PC-3 (cell line): ENCODE results near the gene MRPL20. TPM values are rescaled to one million over a fixed set of nuclear protein-coding genes. Genes with fewer than 3 reads are reported as not detected.

Experiments used
- ATAC-seq: fragments of 200-7000 bp; cut with Tn5 transposase; 2 replicates; pipeline ENCODE4 v1.9.1; 2020; ENCODE audit warnings: mild to moderate bottlenecking, moderate library complexity
- BruUV-seq: library from RNA; stranded (reverse); fragments of 400-500 nt; replicated peaks from 2 replicates; lab custom pipeline; 2021; lab: Mats Ljungman, UMichigan
- CTCF ChIA-PET: fragments of 300-600 bp; sonication (Branson Sonifier 250); formaldehyde crosslinking; loops from one replicate; lab custom pipeline; 2022; ENCODE audit warnings: antibody characterized with exemption; lab: Charles Lee
- POLR2A ChIA-PET: fragments of 300-600 bp; sonication (Branson Sonifier 250); formaldehyde crosslinking; loops from one replicate; lab custom pipeline; 2022; ENCODE audit warnings: antibody characterized with exemption; ENCODE audit not compliant: unreplicated experiment; lab: Charles Lee
- DNase-seq: peaks from one replicate; pipeline ENCODE4 v3.0.0-alpha.2; 2015
- H2AFZ ChIP-seq: fragments of 300-600 bp; sonication (generic); 2 replicates; pipeline ENCODE4 v1.6.0; 2016; ENCODE audit warnings: antibody characterized with exemption, low read length
- H3F3A ChIP-seq: fragments of 300-600 bp; sonication (generic); one replicate; pipeline ENCODE4 v1.6.0; 2017; ENCODE audit warnings: antibody characterized with exemption, low read length, control low read depth, mild to moderate bottlenecking; ENCODE audit not compliant: unreplicated experiment
- H3K27ac ChIP-seq: fragments of 300-600 bp; sonication (generic); 2 replicates; pipeline ENCODE4 v1.5.1; 2016; ENCODE audit warnings: mild to moderate bottlenecking, low read length
- H3K27me3 ChIP-seq: fragments of 300-600 bp; sonication (generic); 2 replicates; pipeline ENCODE4 v1.6.1; 2016; ENCODE audit warnings: low read length, mixed read lengths
- H3K36me3 ChIP-seq: fragments of 300-600 bp; sonication (generic); 2 replicates; pipeline ENCODE4 v1.6.1; 2016; ENCODE audit warnings: low read depth, mixed run types, low read length, mixed read lengths
- H3K4me1 ChIP-seq: fragments of 300-600 bp; sonication (generic); 2 replicates; pipeline ENCODE4 v1.5.1; 2016; ENCODE audit warnings: low read length; ENCODE audit not compliant: insufficient read depth
- H3K4me2 ChIP-seq: fragments of 300-600 bp; sonication (generic); 2 replicates; pipeline ENCODE4 v1.6.0; 2016; ENCODE audit warnings: low read length
- H3K4me3 ChIP-seq: fragments of 300-600 bp; sonication (generic); 2 replicates; pipeline ENCODE4 v1.5.1; 2016; ENCODE audit warnings: mild to moderate bottlenecking, low read length, mixed read lengths
- H3K79me2 ChIP-seq: fragments of 300-600 bp; sonication (generic); 2 replicates; pipeline ENCODE4 v1.6.1; 2017; ENCODE audit warnings: low read length, mixed read lengths
- H3K9ac ChIP-seq: fragments of 300-600 bp; sonication (generic); 2 replicates; pipeline ENCODE4 v1.6.0; 2016; ENCODE audit warnings: mild to moderate bottlenecking, low read length
- H3K9me2 ChIP-seq: fragments of 300-600 bp; sonication (generic); replicated peaks from 2 replicates; pipeline ENCODE4 v1.6.1; 2016; ENCODE audit warnings: mixed run types, low read length, mixed read lengths
- H3K9me3 ChIP-seq: fragments of 300-600 bp; sonication (generic); 2 replicates; pipeline ENCODE4 v1.6.1; 2016; ENCODE audit warnings: low read length, mixed read lengths
- H4K20me1 ChIP-seq: fragments of 300-600 bp; sonication (generic); 2 replicates; pipeline ENCODE4 v1.6.1; 2016; ENCODE audit warnings: low read length, mixed read lengths
- EZH2 ChIP-seq: fragments of 300-600 bp; sonication (generic); IDR thresholded peaks from one replicate; pipeline ENCODE4 v1.6.1; 2017; ENCODE audit warnings: antibody characterized with exemption, mild to moderate bottlenecking, low read length; ENCODE audit not compliant: unreplicated experiment
- EZH2phosphoT487 ChIP-seq: fragments of 300-600 bp; sonication (generic); IDR thresholded peaks from 2 replicates; pipeline ENCODE4 v1.6.1; 2018; ENCODE audit warnings: mild to moderate bottlenecking, antibody characterized with exemption, low read length, borderline replicate concordance
- intact Hi-C: fragments of 100-400 bp; cut with micrococcal nuclease; formaldehyde crosslinking; loops from 2 replicates; pipeline ENCODE4 v1.9.0; 2023
- total RNA-seq: library from RNA; depleted of rRNA; stranded (reverse); fragments of >200 nt; gene quantifications from 2 replicates; pipeline ENCODE4 v1.2.3, GENCODE V29; 2014
- TF ChIP-seq, protein P1 (sequence below): fragments of 300-600 bp; sonication (generic); conservative IDR thresholded peaks from 2 replicates; pipeline ENCODE4 v1.5.1; 2017; ENCODE audit warnings: antibody characterized with exemption, low read depth, mild to moderate bottlenecking, low read length

MRPL20 gene
- total RNA-seq, 1 experiment from 2014 or later, result 506 TPM

DNA sequence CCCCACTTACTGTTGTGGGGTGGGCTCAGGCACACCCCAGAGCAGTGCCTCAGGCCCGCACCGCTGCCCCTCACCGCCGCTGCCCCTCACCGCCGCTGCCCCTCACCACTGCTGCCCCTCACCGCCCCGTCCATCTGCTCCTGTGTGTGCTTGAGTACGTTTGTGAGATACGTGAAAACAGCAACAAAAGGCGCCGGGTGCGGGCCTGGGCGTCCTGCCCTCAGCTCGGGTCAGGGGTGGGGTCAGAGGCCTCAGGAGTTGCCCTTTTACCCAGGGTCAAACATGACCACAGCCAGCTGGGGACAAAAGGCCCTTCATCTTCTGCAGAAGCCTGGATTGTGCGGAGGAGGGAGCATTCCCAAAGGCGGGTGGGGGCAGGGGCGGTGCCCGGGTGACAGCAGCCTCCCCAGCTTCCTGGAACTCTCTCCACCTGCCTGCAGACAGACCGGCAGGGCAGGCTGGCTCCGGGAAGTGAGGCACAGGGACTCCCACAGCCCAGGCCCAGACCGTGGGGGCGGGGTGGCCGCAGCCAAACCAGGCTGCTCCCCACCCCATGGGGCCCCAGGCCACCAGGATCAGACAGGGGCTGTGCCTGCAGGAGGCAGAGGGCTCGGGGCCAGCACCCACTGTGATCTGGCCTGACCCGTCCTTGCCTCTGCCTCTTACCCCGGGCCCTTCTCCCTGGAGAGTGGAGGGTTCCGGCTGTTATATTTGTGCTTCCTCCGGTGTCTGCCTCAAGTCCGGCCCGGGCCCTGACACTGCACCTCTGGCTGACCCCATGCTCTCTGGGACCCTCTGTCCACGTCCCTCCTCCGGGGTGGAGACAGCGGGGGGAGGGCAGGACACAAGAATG, 26.1 kb upstream of the MRPL20 start:
- Histone ChIP-seq H3K9me3 (no peaks in the 10 kb centered on the region), H3K4me3 (peak overlapping the region; percentile 40), H3F3A (peaks cover 4% of the 10 kb centered on the region), H3K4me1 (peaks cover 48% of the 10 kb centered on the region), H3K9me2 (no peaks in the 10 kb centered on the region), H3K36me3 (no peaks in the 10 kb centered on the region), H2AFZ (peak overlapping the region; percentile 58; the same call in 1 of the 2 replicates), H3K27me3 (no peaks in the 10 kb centered on the region), H3K9ac (peak overlapping the region; percentile 73), H3K4me2 (peak overlapping the region; percentile 78), H4K20me1 (no peaks in the 10 kb centered on the region), H3K27ac (peak overlapping the region; percentile 89), H3K79me2 (peaks cover 13% of the 10 kb centered on the region)
- DNase-seq (peak; percentile 96), ATAC-seq (peak; percentile 59)
- BruUV-seq, result no TSS peak
- POLR2A ChIA-PET, result interaction anchor here (0.6 kb wide), 2 partner anchors 25 to 223 kb away, joined by 3 to 6 read pairs; no protein-coding TSS in a partner anchor
- no peak for TF ChIP-seq EZH2
- TF ChIP-seq, protein P1, sequence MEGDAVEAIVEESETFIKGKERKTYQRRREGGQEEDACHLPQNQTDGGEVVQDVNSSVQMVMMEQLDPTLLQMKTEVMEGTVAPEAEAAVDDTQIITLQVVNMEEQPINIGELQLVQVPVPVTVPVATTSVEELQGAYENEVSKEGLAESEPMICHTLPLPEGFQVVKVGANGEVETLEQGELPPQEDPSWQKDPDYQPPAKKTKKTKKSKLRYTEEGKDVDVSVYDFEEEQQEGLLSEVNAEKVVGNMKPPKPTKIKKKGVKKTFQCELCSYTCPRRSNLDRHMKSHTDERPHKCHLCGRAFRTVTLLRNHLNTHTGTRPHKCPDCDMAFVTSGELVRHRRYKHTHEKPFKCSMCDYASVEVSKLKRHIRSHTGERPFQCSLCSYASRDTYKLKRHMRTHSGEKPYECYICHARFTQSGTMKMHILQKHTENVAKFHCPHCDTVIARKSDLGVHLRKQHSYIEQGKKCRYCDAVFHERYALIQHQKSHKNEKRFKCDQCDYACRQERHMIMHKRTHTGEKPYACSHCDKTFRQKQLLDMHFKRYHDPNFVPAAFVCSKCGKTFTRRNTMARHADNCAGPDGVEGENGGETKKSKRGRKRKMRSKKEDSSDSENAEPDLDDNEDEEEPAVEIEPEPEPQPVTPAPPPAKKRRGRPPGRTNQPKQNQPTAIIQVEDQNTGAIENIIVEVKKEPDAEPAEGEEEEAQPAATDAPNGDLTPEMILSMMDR, result no peak
- no peak for TF ChIP-seq EZH2phosphoT487
- intact Hi-C loops, result no loop called here
- CTCF ChIA-PET, result no interaction called here

DNA sequence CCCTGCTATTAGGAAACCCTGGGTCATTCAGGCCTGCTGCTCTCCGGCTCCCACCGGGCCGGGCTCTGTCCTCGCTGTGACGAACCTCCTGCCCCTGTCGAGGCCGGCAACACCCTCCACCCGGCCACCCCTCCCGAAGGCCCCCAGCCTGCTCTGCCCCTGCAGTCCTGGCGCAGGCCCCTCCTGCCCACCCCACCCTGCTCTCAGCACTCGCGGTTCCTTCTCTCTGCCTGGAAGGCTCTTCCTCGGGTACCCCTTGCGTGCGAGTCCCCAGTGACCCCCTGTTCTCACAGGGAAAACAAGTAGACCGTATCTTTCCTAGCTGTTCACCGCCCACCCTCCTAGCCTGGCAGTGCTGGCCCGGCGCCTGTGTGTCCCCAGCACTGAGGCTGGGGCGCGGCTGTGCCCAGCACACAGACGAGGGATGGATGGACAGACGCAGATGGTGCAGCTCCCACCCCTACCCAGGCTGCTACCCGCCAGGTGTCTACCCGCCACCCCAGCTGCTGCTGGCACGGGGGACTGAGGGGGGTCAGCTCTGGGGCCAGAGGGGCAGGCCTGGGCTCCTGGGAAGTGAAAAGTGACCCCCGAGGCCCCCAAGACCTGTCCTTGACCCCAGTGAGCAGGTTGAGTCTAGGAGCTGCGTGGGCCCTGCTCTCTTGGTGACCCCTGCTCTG, 25.3 kb upstream of the MRPL20 start:
- intact Hi-C loops, result no loop called here
- H3K36me3 ChIP-seq, result no peaks in the 10 kb centered on the region
- BruUV-seq, result no TSS peak
- ChIA-PET POLR2A (interaction anchor here (0.6 kb wide), 1 partner anchor 24 kb away, joined by 3 read pairs; no protein-coding TSS in a partner anchor), CTCF (no interaction called here)
- H3K4me2 ChIP-seq, result peak overlapping the region; percentile 78
- H2AFZ ChIP-seq, result no peak overlapping the region
- H3K79me2 ChIP-seq, result peaks cover 13% of the 10 kb centered on the region
- no peak overlapping the region for H3K9ac ChIP-seq
- peaks cover 48% of the 10 kb centered on the region for H3K4me1 ChIP-seq
- H4K20me1 ChIP-seq, result no peaks in the 10 kb centered on the region
- no peaks in the 10 kb centered on the region for H3K9me2 ChIP-seq
- ATAC-seq (no peak), DNase-seq (no peak)
- H3K4me3 ChIP-seq, result no peak overlapping the region
- no peaks in the 10 kb centered on the region for H3K27me3 ChIP-seq
- peak overlapping the region; percentile 89; the same call in 1 of the 2 replicates for H3K27ac ChIP-seq
- peaks cover 4% of the 10 kb centered on the region for H3F3A ChIP-seq
- no peak for TF ChIP-seq EZH2phosphoT487
- TF ChIP-seq, protein P1, result no peak
- TF ChIP-seq EZH2, result no peak
- H3K9me3 ChIP-seq, result no peaks in the 10 kb centered on the region
